Activated CD4-positive, alpha-beta T cell treated with anti-CD3 and anti-CD28 coated beads, Interleukin-2, amount 10 ng/mL, durations not matched to agents 24 days and 14 days (primary cell): ENCODE measurements around the gene FCRL3. TPM values are rescaled to one million over a fixed set of nuclear protein-coding genes. Genes with fewer than 3 reads are reported as not detected.
"Not testable (repeated sequence)": the region's sequence is repeated elsewhere in the genome, so short reads cannot be mapped to it uniquely, and the experiment has no call there.

Experiments
- DNase-seq: peaks from one replicate; pipeline ENCODE4 v3.0.0; 2022
- H3K27ac Mint-ChIP-seq: one replicate; pipeline ENCODE4 v1.8.0; 2022; ENCODE audit warnings: mild to moderate bottlenecking, mixed read lengths
- H3K27me3 Mint-ChIP-seq: one replicate; pipeline ENCODE4 v1.8.0; 2022; ENCODE audit warnings: mixed read lengths
- H3K36me3 Mint-ChIP-seq: one replicate; pipeline ENCODE4 v1.8.0; 2022; ENCODE audit warnings: low read depth, mild to moderate bottlenecking, mixed read lengths
- H3K4me1 Mint-ChIP-seq: one replicate; pipeline ENCODE4 v1.8.0; 2021; ENCODE audit warnings: mixed read lengths
- H3K4me3 Mint-ChIP-seq: one replicate; pipeline ENCODE4 v1.8.0; 2022; ENCODE audit warnings: mild to moderate bottlenecking, moderate library complexity, mixed read lengths
- H3K9me3 Mint-ChIP-seq: one replicate; pipeline ENCODE4 v1.8.0; 2021; ENCODE audit warnings: mixed read lengths
- intact Hi-C: fragments of 100-400 bp; cut with micrococcal nuclease; formaldehyde crosslinking; loops from one replicate; pipeline ENCODE4 v1.15.1; 2023
- total RNA-seq: library from RNA; stranded (reverse); gene quantifications from 2 replicates; pipeline ENCODE4 v1.2.3, GENCODE V29; 2022

The FCRL3 gene, protein sequence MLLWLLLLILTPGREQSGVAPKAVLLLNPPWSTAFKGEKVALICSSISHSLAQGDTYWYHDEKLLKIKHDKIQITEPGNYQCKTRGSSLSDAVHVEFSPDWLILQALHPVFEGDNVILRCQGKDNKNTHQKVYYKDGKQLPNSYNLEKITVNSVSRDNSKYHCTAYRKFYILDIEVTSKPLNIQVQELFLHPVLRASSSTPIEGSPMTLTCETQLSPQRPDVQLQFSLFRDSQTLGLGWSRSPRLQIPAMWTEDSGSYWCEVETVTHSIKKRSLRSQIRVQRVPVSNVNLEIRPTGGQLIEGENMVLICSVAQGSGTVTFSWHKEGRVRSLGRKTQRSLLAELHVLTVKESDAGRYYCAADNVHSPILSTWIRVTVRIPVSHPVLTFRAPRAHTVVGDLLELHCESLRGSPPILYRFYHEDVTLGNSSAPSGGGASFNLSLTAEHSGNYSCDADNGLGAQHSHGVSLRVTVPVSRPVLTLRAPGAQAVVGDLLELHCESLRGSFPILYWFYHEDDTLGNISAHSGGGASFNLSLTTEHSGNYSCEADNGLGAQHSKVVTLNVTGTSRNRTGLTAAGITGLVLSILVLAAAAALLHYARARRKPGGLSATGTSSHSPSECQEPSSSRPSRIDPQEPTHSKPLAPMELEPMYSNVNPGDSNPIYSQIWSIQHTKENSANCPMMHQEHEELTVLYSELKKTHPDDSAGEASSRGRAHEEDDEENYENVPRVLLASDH
- 0.05 and 0.09 TPM in 2 replicates for total RNA-seq

DNA sequence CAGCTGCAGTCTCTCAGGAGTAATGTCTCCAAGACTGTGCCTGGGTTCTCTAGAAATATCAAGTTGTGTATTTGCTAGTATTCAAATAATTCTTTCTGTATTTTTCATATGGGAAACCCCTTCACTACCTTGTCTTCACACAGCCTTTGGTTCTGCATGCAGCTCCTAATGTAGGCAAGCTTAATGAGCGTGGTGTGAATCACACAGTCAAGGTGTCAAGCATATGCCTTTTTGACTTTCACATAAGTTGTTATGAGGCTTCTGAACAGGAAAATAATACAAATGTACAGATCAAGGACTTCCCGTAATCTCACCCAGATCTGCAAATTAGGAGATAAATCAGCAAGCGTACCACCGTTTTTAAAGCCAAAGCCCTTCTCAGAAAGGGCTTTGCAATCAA, at the start of gene FCRL3:
FCRL3 (minus strand) TSS at position 38 of the 400 bp plus-strand sequence. CDS start 280 bp downstream, outside the sequence.
- Mint-ChIP-seq H3K4me3 (no peak within 1 kb of the TSS), H3K27ac (no peak within 1 kb of the TSS), H3K36me3 (no peaks in the 10 kb centered on the region), H3K27me3 (no peaks in the 10 kb centered on the region), H3K4me1 (peaks cover 3% of the 10 kb centered on the region), H3K9me3 (no peaks in the 10 kb centered on the region)
- intact Hi-C loops, result no loop called here
- no peak for DNase-seq

DNA sequence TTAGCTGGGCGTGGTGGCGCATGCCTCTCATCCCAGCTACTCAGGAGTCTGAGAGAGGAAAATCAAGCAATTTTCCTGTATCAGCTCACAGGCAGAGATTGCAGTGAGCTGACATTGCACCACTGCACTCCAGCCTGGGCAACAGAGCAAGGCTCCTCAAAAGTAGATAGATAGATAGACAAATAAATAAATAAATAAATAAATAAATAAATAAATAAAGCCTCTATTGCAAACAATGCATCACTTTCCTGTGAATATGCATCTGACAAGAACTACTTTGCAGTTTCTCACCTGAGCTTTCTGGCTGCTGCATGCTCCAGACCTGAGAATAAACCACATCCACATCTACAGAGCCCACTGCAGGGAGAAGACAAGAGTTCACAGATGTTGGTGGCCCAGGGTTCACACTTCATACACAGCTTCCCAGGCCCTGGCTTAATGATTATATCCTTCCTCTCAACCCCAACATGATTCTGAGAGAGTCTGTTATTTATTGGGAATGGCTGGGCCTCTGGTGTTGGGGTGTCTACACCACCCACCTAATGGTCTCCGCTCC, 47.8 kb upstream of the FCRL3 start:
- no peaks in the 10 kb centered on the region for H3K27me3 Mint-ChIP-seq
- no peaks in the 10 kb centered on the region for H3K9me3 Mint-ChIP-seq
- H3K4me1 Mint-ChIP-seq, result no peaks in the 10 kb centered on the region
- no peaks in the 10 kb centered on the region for H3K36me3 Mint-ChIP-seq
- no peak overlapping the region for H3K4me3 Mint-ChIP-seq
- DNase-seq, result no peak
- intact Hi-C loops, result no loop called here
- no peak overlapping the region for H3K27ac Mint-ChIP-seq

DNA sequence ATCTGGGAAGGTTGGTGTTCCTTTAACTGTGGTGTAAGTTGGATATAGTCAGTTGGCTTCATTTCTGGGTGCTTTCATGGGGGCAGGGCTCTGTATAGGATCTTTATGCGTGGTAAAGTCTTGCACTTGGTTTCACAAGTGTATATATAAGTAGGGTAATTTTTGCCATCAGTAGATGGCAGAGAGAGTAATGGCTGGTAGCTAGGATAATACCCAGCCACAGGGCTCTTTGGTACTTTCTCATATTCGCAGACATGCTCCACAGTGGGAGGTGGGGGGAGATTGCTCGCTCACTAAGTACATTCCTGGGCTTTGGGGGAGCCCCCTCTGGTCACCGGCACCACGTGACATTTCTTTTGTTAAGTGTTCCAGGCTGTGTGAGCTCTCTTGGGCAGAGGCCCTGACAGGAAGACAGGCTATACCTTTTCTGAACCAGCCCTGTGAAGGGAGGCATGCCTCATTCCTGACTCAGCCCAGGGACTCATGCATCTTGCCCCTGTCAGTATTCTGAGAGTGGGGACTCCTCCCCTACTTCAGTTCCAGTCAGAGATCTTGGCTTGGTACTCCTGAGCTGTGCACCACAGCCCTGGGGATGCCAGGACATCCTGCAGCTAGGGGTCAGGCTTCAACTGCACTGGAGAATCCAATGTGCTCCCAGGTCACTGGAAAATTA, 38.8 kb upstream of the FCRL3 start:
- intact Hi-C loops, result no loop called here
- Mint-ChIP-seq H3K4me3 (no peak overlapping the region), H3K36me3 (no peaks in the 10 kb centered on the region), H3K27me3 (no peaks in the 10 kb centered on the region), H3K9me3 (no peaks in the 10 kb centered on the region), H3K27ac (no peak overlapping the region), H3K4me1 (no peaks in the 10 kb centered on the region)
- no peak for DNase-seq

DNA sequence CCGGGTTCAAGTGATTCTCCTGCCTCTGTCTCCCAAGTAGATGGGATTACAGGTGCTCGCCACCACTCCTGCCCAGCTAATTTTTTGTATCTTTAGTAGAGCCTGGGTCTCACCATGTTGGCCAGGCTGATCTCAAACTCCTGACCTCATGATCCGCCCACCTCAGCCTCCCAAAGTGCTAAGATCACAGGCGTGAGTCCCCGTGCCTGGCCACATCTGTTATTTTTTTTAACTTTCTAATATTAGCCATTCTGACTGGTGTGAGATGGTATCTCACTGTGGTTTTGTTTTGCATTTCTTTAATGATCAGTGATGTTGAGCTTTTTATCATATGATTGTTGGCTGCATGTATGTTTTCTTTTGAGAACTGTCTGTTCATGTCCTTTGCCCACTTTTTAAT, 35.4 kb upstream of the FCRL3 start:
- not testable (repeated sequence) for DNase-seq

DNA sequence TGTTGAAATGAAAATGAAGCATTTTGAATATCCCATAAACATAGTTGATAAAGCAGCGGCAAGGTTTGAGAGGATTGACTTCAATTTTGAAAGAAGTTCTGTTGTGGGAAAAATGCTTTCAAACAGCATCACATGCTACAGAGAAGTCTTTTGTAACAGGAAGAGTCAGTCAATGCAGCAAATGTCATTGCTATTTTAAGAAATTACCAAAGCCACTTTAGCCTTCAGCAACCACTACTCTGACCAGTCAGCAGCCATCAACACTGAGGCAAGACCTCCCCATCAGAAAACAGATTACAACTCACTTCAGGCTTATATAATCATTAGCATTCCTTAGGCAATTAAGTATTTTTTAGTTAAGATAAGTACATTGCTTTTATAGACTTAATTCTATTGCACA, 33.8 kb upstream of the FCRL3 start:
- no peaks in the 10 kb centered on the region for H3K36me3 Mint-ChIP-seq
- H3K27me3 Mint-ChIP-seq, result no peaks in the 10 kb centered on the region
- H3K9me3 Mint-ChIP-seq, result no peaks in the 10 kb centered on the region

More for the DNA sequence above, 35.4 kb upstream of the FCRL3 start:
- H3K36me3 Mint-ChIP-seq, H3K4me1 Mint-ChIP-seq, intact Hi-C loops, H3K27ac Mint-ChIP-seq, H3K4me3 Mint-ChIP-seq, H3K27me3 Mint-ChIP-seq, H3K9me3 Mint-ChIP-seq: not testable (repeated sequence)

DNA sequence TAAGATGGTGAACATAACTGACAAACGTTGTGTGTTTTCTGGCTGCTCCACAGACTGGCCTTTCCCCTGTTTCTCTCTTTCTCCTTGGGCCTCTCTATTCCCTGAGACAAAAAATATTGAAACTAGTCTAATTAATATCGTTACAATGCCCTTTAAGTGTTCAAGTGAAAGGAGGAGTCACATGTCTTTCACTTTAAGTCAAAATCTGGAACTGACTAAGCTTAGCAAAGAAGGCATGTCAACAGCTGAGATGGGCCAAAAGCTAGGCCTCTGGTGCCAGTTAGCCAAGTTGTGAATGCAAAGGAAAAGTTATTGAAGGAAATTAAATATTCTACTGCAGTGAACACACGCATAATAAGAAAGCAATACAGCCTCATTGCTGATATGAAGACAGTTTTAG, 32.2 kb upstream of the FCRL3 start:
- no peaks in the 10 kb centered on the region for H3K27me3 Mint-ChIP-seq
- intact Hi-C loops, result no loop called here
- no peaks in the 10 kb centered on the region for H3K36me3 Mint-ChIP-seq
- H3K4me3 Mint-ChIP-seq, result no peak overlapping the region
- peak; percentile 8 for DNase-seq
- peaks cover 5% of the 10 kb centered on the region for H3K9me3 Mint-ChIP-seq
- H3K27ac Mint-ChIP-seq, result no peak overlapping the region
- no peaks in the 10 kb centered on the region for H3K4me1 Mint-ChIP-seq

More for the DNA sequence above, 33.8 kb upstream of the FCRL3 start:
- no peaks in the 10 kb centered on the region for H3K4me1 Mint-ChIP-seq
- no peak overlapping the region for H3K4me3 Mint-ChIP-seq
- no peak overlapping the region for H3K27ac Mint-ChIP-seq
- intact Hi-C loops, result no loop called here
- DNase-seq, result peak; percentile 34

DNA sequence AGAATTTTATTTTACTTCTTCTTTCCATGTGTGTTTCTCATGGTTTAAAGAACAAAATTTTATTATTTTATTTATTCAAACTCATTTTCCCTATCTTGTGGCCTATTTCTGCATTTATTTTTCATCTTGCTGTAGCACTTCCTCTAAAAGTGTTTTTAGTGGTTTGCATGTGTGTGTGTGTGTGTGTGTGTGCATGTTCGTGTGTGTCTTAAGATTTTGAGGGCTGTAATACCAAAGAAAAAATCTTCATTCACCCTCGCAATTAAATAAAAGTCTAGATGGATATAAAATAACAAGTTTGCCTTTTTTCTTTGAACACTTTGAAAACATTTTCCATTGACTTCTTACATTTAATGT, 24.6 kb upstream of the FCRL3 start:
- intact Hi-C loops, result no loop called here
- Mint-ChIP-seq H3K4me3 (no peak overlapping the region), H3K36me3 (no peaks in the 10 kb centered on the region), H3K4me1 (peaks cover 3% of the 10 kb centered on the region), H3K27ac (no peak overlapping the region), H3K27me3 (no peaks in the 10 kb centered on the region), H3K9me3 (peaks cover 13% of the 10 kb centered on the region)
- no peak for DNase-seq

DNA sequence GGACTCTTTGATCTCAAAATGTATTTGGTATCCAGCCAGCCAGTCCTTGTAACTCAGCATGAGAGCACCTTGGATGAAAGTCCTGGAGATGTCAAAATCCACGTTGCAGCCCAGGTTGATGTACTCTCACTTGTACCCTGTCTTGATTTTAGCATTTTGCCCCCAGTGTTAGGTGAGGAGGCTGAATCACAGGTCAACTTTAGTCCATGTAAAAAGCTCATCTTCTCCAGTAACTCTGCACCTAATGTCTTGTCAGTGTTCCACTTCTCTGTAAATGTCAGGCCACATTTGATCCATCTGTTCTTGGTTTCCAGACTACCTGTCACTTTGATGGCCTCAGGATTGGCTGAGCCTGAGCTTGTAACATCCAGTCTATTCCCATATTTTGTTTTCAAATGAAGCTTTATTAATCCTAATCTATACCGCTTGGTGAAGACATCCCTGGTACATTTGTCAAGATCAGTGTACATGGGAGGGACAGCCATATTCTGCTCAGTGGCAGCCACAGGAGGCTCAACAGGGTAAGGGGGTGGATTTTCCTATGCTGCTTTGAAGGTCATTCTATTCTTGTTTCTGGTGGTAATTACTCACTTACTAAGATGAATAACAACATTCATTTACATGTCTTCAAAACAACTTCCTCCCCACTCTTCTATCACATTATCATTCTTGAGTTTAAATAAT, 24.1 kb upstream of the FCRL3 start:
- Mint-ChIP-seq H3K4me1 (peaks cover 3% of the 10 kb centered on the region), H3K27ac (no peak overlapping the region), H3K27me3 (no peaks in the 10 kb centered on the region), H3K36me3 (no peaks in the 10 kb centered on the region), H3K4me3 (no peak overlapping the region), H3K9me3 (peaks cover 13% of the 10 kb centered on the region)
- no peak for DNase-seq
- intact Hi-C loops, result no loop called here

DNA sequence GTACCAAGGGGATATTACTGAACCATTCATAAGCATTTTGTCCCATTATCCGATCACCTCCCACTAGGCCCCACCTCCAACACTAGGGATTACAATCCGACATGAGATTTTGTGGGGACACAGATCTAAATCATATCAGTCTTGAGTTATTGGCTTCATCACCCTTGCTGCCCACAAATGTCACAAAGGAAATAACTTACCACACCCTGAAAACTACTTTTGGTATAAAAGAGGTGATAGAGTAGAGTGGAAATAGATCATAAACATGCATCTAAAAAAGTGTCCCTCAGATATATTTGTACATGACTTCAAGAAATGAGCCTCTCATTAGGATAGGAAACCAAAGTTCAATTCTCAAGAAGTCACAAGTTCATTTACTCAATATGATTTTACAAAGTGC, 22.6 kb upstream of the FCRL3 start:
- Mint-ChIP-seq H3K27me3 (no peaks in the 10 kb centered on the region), H3K4me1 (peaks cover 3% of the 10 kb centered on the region), H3K27ac (no peak overlapping the region), H3K9me3 (peaks cover 9% of the 10 kb centered on the region), H3K36me3 (no peaks in the 10 kb centered on the region), H3K4me3 (no peak overlapping the region)
- no peak for DNase-seq
- intact Hi-C loops, result no loop called here

DNA sequence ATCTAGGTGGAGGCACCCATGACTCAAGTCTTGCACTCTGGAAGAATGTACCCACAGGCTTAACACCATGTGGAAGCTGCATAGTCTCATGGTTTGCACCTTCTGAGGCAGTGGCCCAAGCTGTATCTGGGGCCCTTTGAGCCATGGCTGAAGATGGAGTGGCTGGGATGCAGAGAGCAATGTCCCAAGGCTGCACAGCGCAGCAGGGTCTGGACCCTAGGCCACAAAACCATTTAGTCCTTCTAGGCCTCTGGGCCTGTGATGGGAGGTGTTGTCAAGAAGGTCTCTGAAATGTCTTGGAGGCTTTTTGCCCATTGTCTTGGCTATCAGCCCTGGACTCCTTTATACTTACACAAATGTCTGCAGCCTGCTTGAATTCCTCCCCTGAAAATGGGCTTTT, 21.4 kb upstream of the FCRL3 start:
- Mint-ChIP-seq H3K27me3 (no peaks in the 10 kb centered on the region), H3K27ac (no peak overlapping the region)

DNA sequence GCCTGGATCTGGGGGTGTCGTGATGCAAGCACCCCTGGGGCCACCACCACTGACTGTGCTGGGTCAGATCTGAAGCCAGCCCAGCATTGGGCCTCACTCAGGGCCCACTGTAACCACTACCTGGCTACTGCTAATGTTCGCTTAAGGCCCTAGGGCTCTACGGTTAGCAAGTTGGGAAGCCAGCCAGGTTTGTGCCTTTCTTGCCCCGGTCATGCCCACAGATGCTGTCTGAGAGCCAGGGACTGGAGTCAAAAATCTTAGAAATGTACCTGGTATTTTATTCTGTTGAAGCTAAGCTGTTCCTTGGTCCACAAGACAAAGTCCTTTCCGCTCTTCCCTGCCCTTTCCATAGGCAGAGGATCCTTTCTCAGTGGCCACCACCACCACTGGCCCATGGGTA, 15.2 kb upstream of the FCRL3 start:
- intact Hi-C loops, result no loop called here
- Mint-ChIP-seq H3K36me3 (no peaks in the 10 kb centered on the region), H3K27me3 (no peaks in the 10 kb centered on the region), H3K9me3 (peaks cover 1% of the 10 kb centered on the region), H3K4me3 (no peak overlapping the region), H3K27ac (no peak overlapping the region), H3K4me1 (no peaks in the 10 kb centered on the region)
- no peak for DNase-seq

More for the DNA sequence above, 21.4 kb upstream of the FCRL3 start:
- Mint-ChIP-seq H3K4me1 (peaks cover 3% of the 10 kb centered on the region), H3K9me3 (peaks cover 7% of the 10 kb centered on the region), H3K36me3 (no peaks in the 10 kb centered on the region), H3K4me3 (no peak overlapping the region)
- intact Hi-C loops, result no loop called here
- DNase-seq, result no peak

DNA sequence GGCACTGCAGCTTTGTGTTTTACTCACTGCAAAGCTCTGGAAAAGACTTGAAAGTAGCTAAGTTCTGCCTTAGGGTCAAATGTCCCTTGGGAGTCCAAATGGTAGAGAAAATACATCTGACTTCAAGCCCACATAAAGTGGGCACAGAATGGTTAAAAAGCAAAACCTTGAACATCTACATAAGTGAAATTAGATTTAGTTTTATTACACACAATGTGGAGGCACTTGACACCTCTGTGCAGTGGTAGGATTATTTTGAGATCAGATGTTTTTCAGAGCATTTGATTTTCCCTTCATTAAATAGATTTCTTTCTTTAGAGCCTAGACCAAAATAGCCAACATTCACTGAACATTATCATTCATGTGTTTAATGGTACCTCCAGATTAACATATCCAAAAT, 11.2 kb upstream of the FCRL3 start:
- no peak for DNase-seq
- H3K27me3 Mint-ChIP-seq, result no peaks in the 10 kb centered on the region
- no peaks in the 10 kb centered on the region for H3K36me3 Mint-ChIP-seq
- H3K4me1 Mint-ChIP-seq, result no peaks in the 10 kb centered on the region
- intact Hi-C loops, result no loop called here
- H3K9me3 Mint-ChIP-seq, result no peaks in the 10 kb centered on the region
- H3K27ac Mint-ChIP-seq, result no peak overlapping the region
- no peak overlapping the region for H3K4me3 Mint-ChIP-seq

DNA sequence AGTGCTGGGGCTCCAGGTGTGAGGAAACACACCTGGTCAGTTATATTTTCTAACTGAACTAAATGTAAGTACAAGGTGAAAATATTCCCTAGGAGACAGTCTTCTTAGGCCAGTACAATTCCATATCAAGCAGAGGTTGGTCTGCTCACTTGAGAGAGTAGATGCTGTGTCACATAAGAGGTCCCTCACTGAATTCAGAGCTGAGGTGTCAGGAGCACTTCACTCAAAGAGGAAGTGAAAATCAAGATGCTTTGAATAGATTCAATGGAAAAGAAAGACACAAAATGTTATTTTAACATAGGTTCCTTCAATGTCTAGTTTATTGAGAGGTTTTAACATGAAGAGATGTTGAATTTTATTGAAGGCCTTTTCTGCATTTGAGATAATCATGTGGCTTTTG, 4.3 kb upstream of the FCRL3 start:
- intact Hi-C loops, result no loop called here
- Mint-ChIP-seq H3K36me3 (no peaks in the 10 kb centered on the region), H3K4me3 (no peak overlapping the region), H3K27ac (no peak overlapping the region), H3K4me1 (no peaks in the 10 kb centered on the region), H3K27me3 (no peaks in the 10 kb centered on the region), H3K9me3 (no peaks in the 10 kb centered on the region)
- DNase-seq, result no peak
